H9 (cell line): ENCODE measurements around the gene RLBP1. TPM values are rescaled to one million over a fixed set of nuclear protein-coding genes. Genes with fewer than 3 reads are reported as not detected.
"Not testable (repeated sequence)": the region's sequence is repeated elsewhere in the genome, so short reads cannot be mapped to it uniquely, and the experiment has no call there.

Experiments used
- DNase-seq: peaks from one replicate; pipeline ENCODE4 v3.0.0-alpha.2; 2017
- H2AFZ ChIP-seq: one replicate; pipeline ENCODE4 v1.6.1; 2013; ENCODE audit warnings: mild to moderate bottlenecking, low read length, control low read depth, moderate library complexity
- H2AK5ac ChIP-seq: 2 replicates; pipeline ENCODE4 v1.6.1; 2013; ENCODE audit warnings: low read length, control low read depth, mixed read lengths; ENCODE audit not compliant: insufficient read length
- H2BK120ac ChIP-seq: one replicate; pipeline ENCODE4 v1.6.1; 2013; ENCODE audit warnings: low read depth, mild to moderate bottlenecking, low read length, control low read depth, inconsistent platforms; ENCODE audit not compliant: poor library complexity, severe bottlenecking
- H2BK12ac ChIP-seq: 2 replicates; pipeline ENCODE4 v1.6.1; 2013; ENCODE audit warnings: low read length, control low read depth, mixed read lengths, low read depth; ENCODE audit not compliant: insufficient read length
- H2BK15ac ChIP-seq: 2 replicates; pipeline ENCODE4 v1.6.1; 2013; ENCODE audit warnings: low read depth, low read length, control low read depth
- H2BK20ac ChIP-seq: one replicate; pipeline ENCODE4 v1.6.1; 2013; ENCODE audit warnings: low read depth, mild to moderate bottlenecking, low read length, control low read depth, inconsistent platforms; ENCODE audit not compliant: poor library complexity, severe bottlenecking
- H2BK5ac ChIP-seq: 2 replicates; pipeline ENCODE4 v1.6.1; 2013; ENCODE audit warnings: low read length, control low read depth, mixed read lengths; ENCODE audit not compliant: insufficient read length
- H3K14ac ChIP-seq: 2 replicates; pipeline ENCODE4 v1.6.1; 2013; ENCODE audit warnings: low read length, control low read depth; ENCODE audit not compliant: insufficient read depth
- H3K18ac ChIP-seq: 2 replicates; pipeline ENCODE4 v1.6.1; 2013; ENCODE audit warnings: low read depth, mild to moderate bottlenecking, mixed read lengths, low read length, control low read depth; ENCODE audit not compliant: insufficient read length
- H3K23ac ChIP-seq: 2 replicates; pipeline ENCODE4 v1.6.1; 2013; ENCODE audit warnings: low read length, control low read depth, mixed read lengths, low read depth; ENCODE audit not compliant: insufficient read length
- H3K23me2 ChIP-seq: 2 replicates; pipeline ENCODE4 v1.6.1; 2013; ENCODE audit warnings: low read depth, mild to moderate bottlenecking, mixed read lengths, low read length, control low read depth; ENCODE audit not compliant: insufficient read length, poor library complexity, severe bottlenecking
- H3K27ac ChIP-seq: 2 replicates; pipeline ENCODE4 v1.5.1; 2013; ENCODE audit warnings: low read length, control low read depth, mixed read lengths, low read depth; ENCODE audit not compliant: insufficient read length
- H3K27me3 ChIP-seq: 2 replicates; pipeline ENCODE4 v1.6.1; 2013; ENCODE audit warnings: low read length, control low read depth, inconsistent platforms; ENCODE audit not compliant: insufficient read depth
- H3K4ac ChIP-seq: 2 replicates; pipeline ENCODE4 v1.6.1; 2013; ENCODE audit warnings: low read depth, mild to moderate bottlenecking, control low read depth, inconsistent platforms, low read length, moderate library complexity
- H3K4me1 ChIP-seq: 2 replicates; pipeline ENCODE4 v1.6.1; 2013; ENCODE audit warnings: low read length, control low read depth, inconsistent platforms; ENCODE audit not compliant: insufficient read depth
- H3K4me2 ChIP-seq: 2 replicates; pipeline ENCODE4 v1.6.1; 2013; ENCODE audit warnings: low read length, control low read depth, mixed read lengths; ENCODE audit not compliant: insufficient read length, insufficient read depth
- H3K56ac ChIP-seq: 2 replicates; pipeline ENCODE4 v1.6.1; 2013; ENCODE audit warnings: low read depth, mild to moderate bottlenecking, mixed read lengths, low read length, control low read depth; ENCODE audit not compliant: insufficient read length
- H3K79me1 ChIP-seq: 2 replicates; pipeline ENCODE4 v1.6.1; 2013; ENCODE audit warnings: low read depth, mild to moderate bottlenecking, moderate library complexity, low read length, control low read depth, inconsistent platforms; ENCODE audit not compliant: insufficient read depth, poor library complexity, severe bottlenecking
- H3K79me2 ChIP-seq: 2 replicates; pipeline ENCODE4 v1.6.1; 2013; ENCODE audit warnings: low read length, control low read depth, inconsistent platforms; ENCODE audit not compliant: insufficient read depth
- H3K9ac ChIP-seq: 2 replicates; pipeline ENCODE4 v1.6.1; 2013; ENCODE audit warnings: low read length, control low read depth, mixed read lengths; ENCODE audit not compliant: insufficient read length; ENCODE audit errors: extremely low read depth
- H3K9me3 ChIP-seq: one replicate; pipeline ENCODE4 v1.6.1; 2013; ENCODE audit warnings: low read depth, low read length, inconsistent platforms; ENCODE audit not compliant: control insufficient read depth
- H3T11ph ChIP-seq: one replicate; pipeline ENCODE4 v1.6.1; 2013; ENCODE audit warnings: mild to moderate bottlenecking, low read length, control low read depth, inconsistent platforms
- H4K20me1 ChIP-seq: one replicate; pipeline ENCODE4 v1.6.1; 2013; ENCODE audit not compliant: control insufficient read depth, insufficient read length, insufficient read depth
- H4K5ac ChIP-seq: 2 replicates; pipeline ENCODE4 v1.6.1; 2013; ENCODE audit warnings: low read depth, mild to moderate bottlenecking, mixed read lengths, low read length, control low read depth; ENCODE audit not compliant: insufficient read length
- H4K8ac ChIP-seq: replicated peaks from 2 replicates; pipeline ENCODE4 v1.6.1; 2013; ENCODE audit warnings: low read length, control low read depth, mixed read lengths, low read depth; ENCODE audit not compliant: insufficient read length
- H4K91ac ChIP-seq: 2 replicates; pipeline ENCODE4 v1.6.1; 2013; ENCODE audit warnings: low read depth, mild to moderate bottlenecking, moderate library complexity, mixed read lengths, low read length, control low read depth; ENCODE audit not compliant: insufficient read length
- H3K27ac Mint-ChIP-seq, 3 experiments: 2 replicates in 2 of 3; 3 replicates in 1 of 3; pipeline ENCODE4 v1.8.0; 2020 to 2021; ENCODE audit warnings: mixed read lengths in 3 of 3, mild to moderate bottlenecking in 1 of 3, moderate library complexity in 1 of 3
- H3K27me3 Mint-ChIP-seq: 2 replicates; pipeline ENCODE4 v1.8.0; 2021; ENCODE audit warnings: low read depth, mild to moderate bottlenecking, moderate library complexity, mixed read lengths
- H3K36me3 Mint-ChIP-seq, 3 experiments: 2 replicates in 2 of 3; 3 replicates in 1 of 3; pipeline ENCODE4 v1.8.0; 2020 to 2021; ENCODE audit warnings: low read depth in 3 of 3, mixed read lengths in 3 of 3; ENCODE audit not compliant: insufficient read depth in 1 of 3
- H3K4me1 Mint-ChIP-seq, 2 experiments: 2 replicates each; pipeline ENCODE4 v1.8.0; 2020; ENCODE audit warnings: mixed read lengths in 2 of 2
- H3K4me3 Mint-ChIP-seq, 2 experiments: 2 replicates in 1 of 2; 3 replicates in 1 of 2; pipeline ENCODE4 v1.8.0; 2020 to 2021; ENCODE audit warnings: mild to moderate bottlenecking in 2 of 2, mixed read lengths in 2 of 2, moderate library complexity in 1 of 2
- H3K9me3 Mint-ChIP-seq, 2 experiments: 2 replicates in 1 of 2; 3 replicates in 1 of 2; pipeline ENCODE4 v1.8.0; 2020; ENCODE audit warnings: mild to moderate bottlenecking in 2 of 2, mixed read lengths in 2 of 2, moderate library complexity in 1 of 2
- CTCF ChIP-seq: fragments of 200-600 bp; sonication (generic); conservative IDR thresholded peaks from 3 replicates; pipeline ENCODE4 v1.8.0; 2021; ENCODE audit warnings: antibody characterized with exemption, mild to moderate bottlenecking
- whole genome bisulfite sequencing: extraction: QIAGEN DNeasy Blood & Tissue Kit; methylation state at CpG from one replicate; pipeline ENCODE4 v1.1.7; 2013; ENCODE audit warnings: missing lambda C conversion rate, low lambda C conversion rate, mixed read lengths; ENCODE audit not compliant: insufficient read length; ENCODE audit errors: extremely low coverage; 5-methylcytosine and 5-hydroxymethylcytosine counted together
- total RNA-seq: library from RNA; stranded (reverse); gene quantifications from 2 replicates; pipeline ENCODE4 v1.2.1, GENCODE V29; 2021

RLBP1 gene
- total RNA-seq, 1 experiment from 2014 or later: not detected

GRCh38 chr15:89243046-89243690 lies 21.8 kb upstream of the RLBP1 start:
- Histone ChIP-seq H3K4ac (no peak overlapping the region), H3K4me2 (peak overlapping the region; percentile 80), H4K8ac (no peak overlapping the region), H2BK5ac (no peak overlapping the region), H4K91ac (no peak overlapping the region), H2BK12ac (no peak overlapping the region), H2BK15ac (no peak overlapping the region), H4K20me1 (no peaks in the 10 kb centered on the region), H3K14ac (peak overlapping the region; percentile 13; the same call in 1 of the 2 replicates), H3K27me3 (no peaks in the 10 kb centered on the region; the same call in 1 of the 2 replicates), H2BK120ac (no peak overlapping the region), H3K9ac (no peak overlapping the region), H3K79me1 (peaks cover 2% of the 10 kb centered on the region), H3K23ac (no peak overlapping the region), H2BK20ac (no peak overlapping the region), H3K79me2 (peaks cover 14% of the 10 kb centered on the region; the same call in 1 of the 2 replicates), H3K23me2 (peaks cover 17% of the 10 kb centered on the region), H3K27ac (no peak overlapping the region), H3K9me3 (no peaks in the 10 kb centered on the region), H2AFZ (peak overlapping the region; percentile 85), H3T11ph (no peak overlapping the region), H3K4me1 (no peaks in the 10 kb centered on the region), H3K56ac (no peak overlapping the region), H3K18ac (no peak overlapping the region), H2AK5ac (no peak overlapping the region), H4K5ac (no peak overlapping the region)
- peak overlapping the region; percentile 96 to 98 for H3K4me3 Mint-ChIP-seq
- DNase-seq: no peak
- peak overlapping the region in 1 of 3 experiments; percentile 88; a peak in 1 of 7 replicates for H3K27ac Mint-ChIP-seq
- no CpG with 5 or more reads among the region's 20 CpGs for WGBS
- H3K27me3 Mint-ChIP-seq: peaks cover 18% of the 10 kb centered on the region
- H3K9me3 Mint-ChIP-seq: peaks cover 8 to 13% of the 10 kb centered on the region in 2 experiments
- TF ChIP-seq CTCF: no peak
- H3K4me1 Mint-ChIP-seq: peaks cover 21 to 27% of the 10 kb centered on the region in 2 experiments
- H3K36me3 Mint-ChIP-seq: peaks cover 19 to 23% (median 21%) of the 10 kb centered on the region in 3 experiments

DNA sequence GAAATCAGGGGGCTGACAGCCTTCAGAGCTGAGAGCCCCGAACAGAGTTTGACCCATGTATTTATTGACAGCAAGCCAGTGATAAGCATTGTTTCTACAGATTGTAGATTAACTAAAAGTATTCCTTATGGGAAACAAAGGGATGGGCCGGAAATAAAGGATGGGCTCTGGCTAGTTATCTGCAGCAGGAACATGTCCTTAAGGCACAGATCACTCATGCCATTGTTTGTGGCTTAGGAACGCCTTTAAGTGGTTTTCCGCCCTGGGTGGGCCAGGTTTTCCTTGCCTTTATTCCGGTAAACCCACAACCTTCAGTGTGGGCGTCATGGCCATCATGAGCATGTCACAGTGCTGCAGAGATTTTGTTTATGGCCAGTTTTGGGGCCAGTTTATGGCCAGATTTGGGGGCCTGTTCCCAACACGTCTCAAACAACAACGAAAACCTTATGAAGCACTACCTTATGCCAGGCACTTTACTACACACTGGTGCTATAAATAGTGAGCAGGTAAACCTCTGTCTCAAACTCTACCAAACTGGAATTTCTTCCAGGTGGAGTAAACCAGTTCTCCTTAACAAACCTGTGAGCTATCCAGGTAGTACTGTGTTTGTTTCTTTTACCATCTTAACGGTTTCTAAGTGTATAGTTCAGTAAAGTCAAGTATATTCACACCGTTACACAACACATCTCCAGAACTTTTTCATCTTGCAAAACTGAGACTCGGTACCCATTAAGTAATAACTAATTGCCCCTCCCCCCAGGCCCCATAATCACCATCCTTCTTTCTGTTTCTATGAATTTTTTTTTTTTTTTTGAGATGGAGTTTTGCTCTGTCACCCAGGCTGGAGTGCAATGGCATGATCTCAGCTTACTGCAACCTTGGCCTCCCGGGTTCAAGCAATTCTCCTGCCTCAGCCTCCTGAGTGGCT lies 18.8 kb upstream of the RLBP1 start:
- WGBS: no CpG with 5 or more reads among the region's 12 CpGs
- H2BK120ac ChIP-seq: not testable (repeated sequence)

More for the DNA sequence above, 18.8 kb upstream of the RLBP1 start:
- not testable (repeated sequence) for H3K79me1 ChIP-seq, H3K27ac Mint-ChIP-seq, H2AK5ac ChIP-seq, H3K9me3 ChIP-seq, H3K4me3 Mint-ChIP-seq, H3K27me3 ChIP-seq, H3K27ac ChIP-seq, H3K4ac ChIP-seq, H3K4me1 ChIP-seq, H2BK20ac ChIP-seq, H2BK15ac ChIP-seq, H3T11ph ChIP-seq, H2BK12ac ChIP-seq, H4K20me1 ChIP-seq, H3K36me3 Mint-ChIP-seq, H3K18ac ChIP-seq, H3K4me2 ChIP-seq, H3K79me2 ChIP-seq, H4K91ac ChIP-seq, H4K8ac ChIP-seq, H2BK5ac ChIP-seq, DNase-seq, H3K23ac ChIP-seq, H4K5ac ChIP-seq, H3K56ac ChIP-seq, H3K14ac ChIP-seq, H3K9ac ChIP-seq, H2AFZ ChIP-seq
- peaks cover 8 to 13% of the 10 kb centered on the region in 2 experiments for H3K9me3 Mint-ChIP-seq
- H3K27me3 Mint-ChIP-seq: peaks cover 26% of the 10 kb centered on the region
- H3K23me2 ChIP-seq: peaks cover 17% of the 10 kb centered on the region
- peaks cover 14 to 16% of the 10 kb centered on the region in 2 experiments for H3K4me1 Mint-ChIP-seq
